Nephron progenitor cell (in vitro differentiated cells): ENCODE results near the gene KDSR.
"Not testable (repeated sequence)": the region's sequence is repeated elsewhere in the genome, so short reads cannot be mapped to it uniquely, and the experiment has no call there.

ENCODE experiments used
- DNase-seq: peaks from one replicate; pipeline ENCODE4 v3.0.0; 2021
- H3K27ac Mint-ChIP-seq: 2 replicates; pipeline ENCODE4 v1.8.0; 2021; ENCODE audit warnings: mild to moderate bottlenecking, moderate library complexity, mixed read lengths
- H3K27me3 Mint-ChIP-seq: 2 replicates; pipeline ENCODE4 v1.8.0; 2021; ENCODE audit warnings: mild to moderate bottlenecking, low read depth, mixed read lengths; ENCODE audit not compliant: poor library complexity
- H3K36me3 Mint-ChIP-seq: 2 replicates; pipeline ENCODE4 v1.8.0; 2021; ENCODE audit warnings: low read depth, mixed read lengths
- H3K4me1 Mint-ChIP-seq: 2 replicates; pipeline ENCODE4 v1.8.0; 2021; ENCODE audit warnings: mixed read lengths
- H3K4me3 Mint-ChIP-seq: 2 replicates; pipeline ENCODE4 v1.8.0; 2021; ENCODE audit warnings: mild to moderate bottlenecking, moderate library complexity, mixed read lengths
- H3K9me3 Mint-ChIP-seq: 2 replicates; pipeline ENCODE4 v1.8.0; 2021; ENCODE audit warnings: mild to moderate bottlenecking, moderate library complexity, mixed read lengths
- CTCF ChIP-seq: fragments of 200-600 bp; sonication (generic); IDR thresholded peaks from 2 replicates; pipeline ENCODE4 v1.5.0; 2021; ENCODE audit warnings: antibody characterized with exemption

The KDSR gene

DNA sequence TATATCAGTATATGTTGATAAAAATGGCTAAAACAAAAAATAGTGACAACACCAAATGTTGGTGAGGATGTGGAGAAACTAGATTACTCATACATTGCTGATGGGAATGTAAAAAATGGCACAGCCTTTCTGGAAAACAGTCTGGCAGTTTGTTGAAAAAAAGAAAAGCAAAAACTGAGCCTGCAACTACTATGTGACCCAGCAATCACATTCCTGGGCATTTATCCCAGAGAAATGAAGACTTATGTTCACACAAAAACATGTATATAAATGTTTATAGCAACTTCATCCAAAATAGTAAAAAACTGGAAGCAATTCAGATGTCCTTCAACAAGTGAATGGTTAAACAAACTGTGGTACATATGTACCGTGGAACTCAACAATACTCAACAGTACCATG is 7.5 kb upstream of the KDSR start:
- peaks cover 6% of the 10 kb centered on the region for H3K4me1 Mint-ChIP-seq
- no peak overlapping the region for H3K27ac Mint-ChIP-seq
- H3K9me3 Mint-ChIP-seq = peaks cover 24% of the 10 kb centered on the region

GRCh38 chr18:63373161-63373560 is 6.2 kb upstream of the KDSR start:
- Mint-ChIP-seq H3K27ac (no peak overlapping the region), H3K36me3 (peaks cover 12% of the 10 kb centered on the region), H3K4me1 (peaks cover 4% of the 10 kb centered on the region), H3K9me3 (peaks cover 38% of the 10 kb centered on the region), H3K4me3 (no peak overlapping the region), H3K27me3 (peaks cover 4% of the 10 kb centered on the region)
- no peak for TF ChIP-seq CTCF
- DNase-seq = no peak

More for the DNA sequence above, 7.5 kb upstream of the KDSR start:
- Mint-ChIP-seq H3K4me3 (no peak overlapping the region), H3K27me3 (peaks cover 4% of the 10 kb centered on the region), H3K36me3 (peaks cover 2% of the 10 kb centered on the region)
- TF ChIP-seq CTCF = no peak
- DNase-seq = no peak

DNA sequence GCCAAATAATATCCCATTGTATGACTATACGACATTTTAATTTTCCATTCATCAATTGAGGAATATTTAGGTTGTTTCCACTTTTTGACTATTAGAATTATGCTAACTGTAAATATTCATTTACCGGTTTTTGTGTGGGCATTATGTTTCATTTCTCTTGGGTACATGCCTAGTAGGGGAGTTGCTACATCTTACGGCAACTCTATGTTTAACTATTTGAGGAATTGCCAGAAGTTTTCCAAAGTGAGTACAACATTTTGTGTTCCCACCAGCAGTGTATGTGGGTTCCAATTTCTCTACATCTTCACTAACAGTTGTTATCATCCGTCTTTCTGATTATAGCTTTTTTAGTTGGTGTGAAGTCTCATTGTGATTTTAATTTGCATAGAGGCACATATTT is 1.6 kb upstream of the KDSR start:
- TF ChIP-seq CTCF = no peak
- peak overlapping the region; percentile 84 for H3K4me3 Mint-ChIP-seq
- H3K9me3 Mint-ChIP-seq = peaks cover 25% of the 10 kb centered on the region
- H3K36me3 Mint-ChIP-seq = peaks cover 24% of the 10 kb centered on the region
- DNase-seq = no peak
- peaks cover 10% of the 10 kb centered on the region for H3K27me3 Mint-ChIP-seq
- H3K4me1 Mint-ChIP-seq = peaks cover 24% of the 10 kb centered on the region
- no peak overlapping the region for H3K27ac Mint-ChIP-seq

DNA sequence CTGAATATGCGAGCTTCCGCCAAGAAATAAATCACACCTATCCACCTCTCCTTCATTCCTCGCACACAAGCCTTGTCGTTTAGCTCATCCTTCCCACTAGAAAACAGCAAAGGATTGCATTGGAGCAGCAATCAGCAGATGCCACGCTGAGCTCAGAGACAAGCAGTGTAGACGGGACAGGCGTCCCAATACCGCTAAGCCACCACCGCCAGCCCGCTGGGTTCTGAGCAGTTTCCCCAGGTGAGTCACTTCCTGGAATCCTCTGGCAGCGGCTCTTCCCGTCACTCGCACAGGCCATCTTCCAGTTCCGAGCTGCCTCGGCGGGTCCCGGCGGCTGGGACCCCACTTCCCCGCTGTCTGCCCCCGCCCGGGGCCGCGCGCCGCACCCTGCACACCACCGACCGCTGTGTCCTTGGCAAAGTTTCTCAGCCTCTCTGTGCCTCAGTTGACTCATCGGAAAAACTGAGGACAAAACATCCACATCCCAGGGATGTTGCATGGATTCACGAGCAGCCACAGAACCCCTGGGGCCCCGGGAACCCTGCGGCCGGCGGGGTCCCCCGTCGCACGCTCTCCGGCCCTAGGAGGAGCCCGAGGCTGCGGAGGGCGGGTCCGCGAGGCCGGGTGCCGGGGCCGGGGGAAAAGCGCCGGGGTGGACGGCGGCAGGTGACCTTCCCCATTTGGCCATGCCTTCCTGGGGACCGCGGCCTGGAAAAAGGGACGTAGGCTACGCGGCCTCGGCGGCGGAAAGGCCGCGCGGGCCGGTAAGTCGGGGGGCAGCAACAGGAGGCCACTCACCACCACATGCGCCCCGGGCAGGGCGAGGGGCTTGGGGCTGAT is 573 bp downstream of the KDSR start:
- peak overlapping the region; percentile 93 for H3K4me3 Mint-ChIP-seq
- peaks cover 24% of the 10 kb centered on the region for H3K4me1 Mint-ChIP-seq
- peaks cover 21% of the 10 kb centered on the region for H3K9me3 Mint-ChIP-seq
- peaks cover 41% of the 10 kb centered on the region for H3K36me3 Mint-ChIP-seq
- H3K27me3 Mint-ChIP-seq = peaks cover 12% of the 10 kb centered on the region
- peak; percentile 37 for DNase-seq
- no peak for TF ChIP-seq CTCF
- H3K27ac Mint-ChIP-seq = no peak overlapping the region

- Mint-ChIP-seq H3K9me3 (peaks cover 21% of the 10 kb centered on the region), H3K4me1 (peaks cover 24% of the 10 kb centered on the region), H3K4me3 (peak overlapping the region; percentile 93), H3K27me3 (peaks cover 8% of the 10 kb centered on the region), H3K36me3 (peaks cover 45% of the 10 kb centered on the region), H3K27ac (no peak overlapping the region)
- peak; percentile 12 for DNase-seq
- TF ChIP-seq CTCF = no peak
Measured at GRCh38 chr18:63365876-63366212, 1.2 kb downstream of the KDSR start.

- Mint-ChIP-seq H3K4me3 (no peak overlapping the region), H3K9me3 (peaks cover 10% of the 10 kb centered on the region), H3K4me1 (peaks cover 24% of the 10 kb centered on the region), H3K27ac (no peak overlapping the region), H3K36me3 (peaks cover 50% of the 10 kb centered on the region), H3K27me3 (peaks cover 8% of the 10 kb centered on the region)
- DNase-seq = no peak
- no peak for TF ChIP-seq CTCF
Measured at GRCh38 chr18:63363951-63364350, 3.1 kb downstream of the KDSR start.

DNA sequence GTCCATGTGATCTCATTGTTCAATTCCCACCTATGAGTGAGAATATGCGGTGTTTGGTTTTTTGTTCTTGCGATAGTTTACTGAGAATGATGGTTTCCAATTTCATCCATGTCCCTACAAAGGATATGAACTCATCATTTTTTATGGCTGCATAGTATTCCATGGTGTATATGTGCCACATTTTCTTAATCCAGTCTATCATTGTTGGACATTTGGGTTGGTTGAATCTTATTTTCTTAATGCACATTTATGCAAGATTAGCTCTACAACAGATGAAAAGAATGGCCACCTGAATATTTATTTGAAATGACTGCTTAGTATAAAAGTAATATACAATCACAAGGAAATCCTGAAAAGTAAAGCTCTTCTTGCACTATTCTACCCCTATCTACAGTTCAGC is 3.6 kb downstream of the KDSR start:
- not testable (repeated sequence) for DNase-seq, H3K27me3 Mint-ChIP-seq

More for the DNA sequence above, 3.6 kb downstream of the KDSR start:
- H3K27ac Mint-ChIP-seq, H3K9me3 Mint-ChIP-seq, H3K4me3 Mint-ChIP-seq: not testable (repeated sequence)
- H3K4me1 Mint-ChIP-seq = peaks cover 22% of the 10 kb centered on the region
- peaks cover 46% of the 10 kb centered on the region for H3K36me3 Mint-ChIP-seq
